CD4-positive, alpha-beta memory T cell (primary cell): Measurements from ENCODE around the gene WASL. TPM values are rescaled to one million over a fixed set of nuclear protein-coding genes. Genes with fewer than 3 reads are reported as not detected.
A peak's percentile ranks its signal among the peaks of the same experiment; 100 is the strongest.
"Not testable (repeated sequence)": the region's sequence is repeated elsewhere in the genome, so short reads cannot be mapped to it uniquely, and the experiment has no call there.

Experiments used
- CTCF ChIA-PET: fragments of 350-600 bp; sonication (Branson Sonifier 250); formaldehyde crosslinking; loops from one replicate; lab custom pipeline; 2021; ENCODE audit warnings: inconsistent platforms; ENCODE audit not compliant: partially characterized antibody; lab: Charles Lee
- POLR2A ChIA-PET: fragments of 350-600 bp; sonication (Branson Sonifier 250); formaldehyde crosslinking; loops from one replicate; lab custom pipeline; 2021; ENCODE audit not compliant: partially characterized antibody; lab: Charles Lee
- DNase-seq, 5 donors: peaks; one replicate each; pipeline versions ENCODE4 v3.0.0 to v3.0.0-alpha.2; 2020 to 2022; ENCODE audit warnings: mixed read lengths in 1 of 5
- H3K27ac ChIP-seq: one replicate; pipeline ENCODE4 v1.7.0; 2013; ENCODE audit warnings: low read depth, low read length
- H3K27me3 ChIP-seq: 2 replicates; pipeline ENCODE4 v1.7.0; 2013; ENCODE audit warnings: mild to moderate bottlenecking, low read length, moderate library complexity; ENCODE audit not compliant: insufficient read depth
- H3K36me3 ChIP-seq: 2 replicates; pipeline ENCODE4 v1.7.0; 2013; ENCODE audit warnings: mild to moderate bottlenecking, low read length, moderate library complexity; ENCODE audit not compliant: insufficient read depth
- H3K4me1 ChIP-seq: 2 replicates; pipeline ENCODE4 v1.7.0; 2013; ENCODE audit warnings: mild to moderate bottlenecking, low read length, moderate library complexity; ENCODE audit not compliant: insufficient read depth
- H3K4me3 ChIP-seq, 2 donors: one replicate each; pipeline ENCODE4 v1.7.0; 2013; ENCODE audit warnings: low read length in 2 of 2, mild to moderate bottlenecking in 1 of 2
- H3K9me3 ChIP-seq, 2 donors: one replicate each; pipeline ENCODE4 v1.7.0; 2013; ENCODE audit warnings: low read length in 2 of 2, control low read depth in 1 of 2; ENCODE audit not compliant: control insufficient read depth in 1 of 2
- H3K27ac Mint-ChIP-seq, 7 donors: one replicate each; pipeline ENCODE4 v1.8.0; 2020 to 2021; ENCODE audit warnings: mixed read lengths in 7 of 7, mild to moderate bottlenecking in 6 of 7, inconsistent platforms in 3 of 7, moderate library complexity in 3 of 7
- H3K27me3 Mint-ChIP-seq, 2 donors: one replicate each; pipeline ENCODE4 v1.8.0; 2020 to 2021; ENCODE audit warnings: mixed read lengths in 2 of 2
- H3K36me3 Mint-ChIP-seq, 2 donors: one replicate each; pipeline ENCODE4 v1.8.0; 2020 to 2021; ENCODE audit warnings: mixed read lengths in 2 of 2, inconsistent platforms in 1 of 2, mild to moderate bottlenecking in 1 of 2
- H3K4me1 Mint-ChIP-seq, 4 donors: one replicate each; pipeline ENCODE4 v1.8.0; 2020 to 2021; ENCODE audit warnings: mixed read lengths in 4 of 4, mild to moderate bottlenecking in 1 of 4
- H3K4me3 Mint-ChIP-seq, 8 donors: one replicate each; pipeline ENCODE4 v1.8.0; 2020 to 2021; ENCODE audit warnings: mixed read lengths in 8 of 8, mild to moderate bottlenecking in 7 of 8, moderate library complexity in 6 of 8, inconsistent platforms in 3 of 8
- H3K9me3 Mint-ChIP-seq, 8 donors: one replicate each; pipeline ENCODE4 v1.8.0; 2020 to 2021; ENCODE audit warnings: mixed read lengths in 8 of 8, mild to moderate bottlenecking in 5 of 8, inconsistent platforms in 3 of 8, moderate library complexity in 1 of 8
- intact Hi-C: fragments of 100-400 bp; cut with micrococcal nuclease; formaldehyde crosslinking; loops from one replicate; pipeline ENCODE4 v1.15.1; 2023
- polyA plus RNA-seq, 2 donors: library from polyadenylated mRNA; unstranded; fragments of 300-500 nt; fragmentation: Illumina TruSeq; gene quantifications; one replicate each; pipeline ENCODE4 v1.2.3, GENCODE V29; 2021
- total RNA-seq, 2 experiments: library from RNA; stranded (reverse); gene quantifications; one replicate each; pipeline ENCODE4 v1.2.3, GENCODE V29; 2021

Gene WASL
- total RNA-seq (10 to 100 TPM; 12.7 to 13.5 TPM), polyA plus RNA-seq (1 to 10 TPM; 1.9 to 2.9 TPM)

- Histone ChIP-seq H3K4me1 (peaks cover 52% of the 10 kb centered on the region), H3K4me3 (peak within 1 kb of the TSS; percentile 68 to 85), H3K9me3 (no peaks in the 10 kb centered on the region), H3K27me3 (no peaks in the 10 kb centered on the region), H3K27ac (peak within 1 kb of the TSS; percentile 84), H3K36me3 (no peaks in the 10 kb centered on the region)
- CTCF ChIA-PET, result interaction anchor here (0.7 to 1.8 kb wide), 11 partner anchors 9 to 255 kb away, joined by 3 to 8 read pairs (median 4); partner anchors contain the start of gene NDUFA5
- peaks cover 41 to 56% (median 51%) of the 10 kb centered on the region in 4 donors for H3K4me1 Mint-ChIP-seq
- intact Hi-C loops, result loop anchor here (1.0 to 5.0 kb wide), 4 partner anchors 37 to 1183 kb away; partner anchors contain the start of genes IQUB and NDUFA5
- peak within 1 kb of the TSS; percentile 94 to 97 (median 96) for H3K27ac Mint-ChIP-seq
- peak; percentile 87 to 91 (median 88) for DNase-seq
- no peaks in the 10 kb centered on the region for H3K9me3 Mint-ChIP-seq
- peak within 1 kb of the TSS; percentile 91 to 98 (median 94) for H3K4me3 Mint-ChIP-seq
- no peaks in the 10 kb centered on the region for H3K27me3 Mint-ChIP-seq
- peaks cover 0 to 11% of the 10 kb centered on the region in 2 donors for H3K36me3 Mint-ChIP-seq
- POLR2A ChIA-PET, result interaction anchor here (0.7 to 3.2 kb wide), 17 partner anchors 9 to 1181 kb away, joined by 3 to 37 read pairs (median 3); partner anchors contain the start of genes IQUB, NDUFA5 and POT1
Measured at GRCh38 chr7:123748734-123749536, at the start of gene WASL. TSS of gene WASL (minus strand) at chr7:123749003. CDS start at chr7:123748734, 269 bp downstream.

GRCh38 chr7:123797673-123798531 is 49.1 kb upstream of the WASL start:
- ChIA-PET CTCF (interaction anchor here (1.6 to 2.4 kb wide), 3 partner anchors 9 to 67 kb away, joined by 6 to 7 read pairs (median 7); partner anchors contain the start of gene WASL), POLR2A (no interaction called here)
- Mint-ChIP-seq H3K36me3 (no peaks in the 10 kb centered on the region), H3K9me3 (peaks cover 0 to 2% (median 0%) of the 10 kb centered on the region in 8 donors), H3K4me3 (no peak overlapping the region), H3K4me1 (no peaks in the 10 kb centered on the region), H3K27me3 (peaks cover 1 to 4% of the 10 kb centered on the region in 2 donors), H3K27ac (no peak overlapping the region)
- H3K27ac ChIP-seq, result no peak overlapping the region
- peak in 1 of 5 donors; percentile 0 for DNase-seq
- H3K4me1 ChIP-seq, result no peaks in the 10 kb centered on the region
- intact Hi-C loops, result loop anchor here (2.0 kb wide), 1 partner anchor 67 kb away; no protein-coding TSS in a partner anchor
- no peaks in the 10 kb centered on the region for H3K9me3 ChIP-seq
- H3K36me3 ChIP-seq, result no peaks in the 10 kb centered on the region
- H3K27me3 ChIP-seq, result no peaks in the 10 kb centered on the region
- no peak overlapping the region for H3K4me3 ChIP-seq

- H3K4me3 Mint-ChIP-seq, result no peak overlapping the region
- Histone ChIP-seq H3K36me3 (no peaks in the 10 kb centered on the region), H3K27me3 (no peaks in the 10 kb centered on the region), H3K9me3 (no peaks in the 10 kb centered on the region), H3K27ac (no peak overlapping the region), H3K4me3 (no peak overlapping the region), H3K4me1 (no peaks in the 10 kb centered on the region)
- peaks cover 0 to 2% (median 0%) of the 10 kb centered on the region in 8 donors for H3K9me3 Mint-ChIP-seq
- H3K27ac Mint-ChIP-seq, result no peak overlapping the region
- peaks cover 1 to 4% of the 10 kb centered on the region in 2 donors for H3K27me3 Mint-ChIP-seq
- intact Hi-C loops, result no loop called here
- no peak for DNase-seq
- H3K36me3 Mint-ChIP-seq, result no peaks in the 10 kb centered on the region
- ChIA-PET CTCF (interaction anchor here (0.6 to 2.4 kb wide), 3 partner anchors 10 to 69 kb away, joined by 3 to 7 read pairs (median 7); partner anchors contain the start of gene WASL), POLR2A (interaction anchor here (0.7 kb wide), 1 partner anchor 47 kb away, joined by 3 read pairs; no protein-coding TSS in a partner anchor)
- no peaks in the 10 kb centered on the region for H3K4me1 Mint-ChIP-seq
Measured at GRCh38 chr7:123796568-123796967, 47.8 kb upstream of the WASL start.

GRCh38 chr7:123795917-123796316 is 47.1 kb upstream of the WASL start:
- Mint-ChIP-seq H3K9me3 (peaks cover 0 to 2% (median 0%) of the 10 kb centered on the region in 8 donors), H3K36me3 (no peaks in the 10 kb centered on the region), H3K27me3 (peaks cover 1 to 4% of the 10 kb centered on the region in 2 donors), H3K4me1 (no peaks in the 10 kb centered on the region), H3K4me3 (no peak overlapping the region), H3K27ac (no peak overlapping the region)
- H3K9me3 ChIP-seq, result no peaks in the 10 kb centered on the region
- no peaks in the 10 kb centered on the region for H3K27me3 ChIP-seq
- DNase-seq, result no peak
- ChIA-PET CTCF (no interaction called here), POLR2A (no interaction called here)
- H3K4me3 ChIP-seq, result no peak overlapping the region
- intact Hi-C loops, result no loop called here
- H3K36me3 ChIP-seq, result no peaks in the 10 kb centered on the region
- no peak overlapping the region for H3K27ac ChIP-seq
- no peaks in the 10 kb centered on the region for H3K4me1 ChIP-seq

- H3K27ac ChIP-seq, H3K27ac Mint-ChIP-seq, H3K4me3 ChIP-seq, H3K4me1 ChIP-seq, H3K27me3 ChIP-seq, H3K9me3 Mint-ChIP-seq, intact Hi-C loops, H3K27me3 Mint-ChIP-seq, POLR2A ChIA-PET, H3K9me3 ChIP-seq, H3K4me1 Mint-ChIP-seq, H3K36me3 Mint-ChIP-seq, H3K36me3 ChIP-seq, CTCF ChIA-PET, H3K4me3 Mint-ChIP-seq, DNase-seq: not testable (repeated sequence)
Measured at GRCh38 chr7:123795116-123795515, 46.3 kb upstream of the WASL start.

GRCh38 chr7:123792547-123792946 is 43.7 kb upstream of the WASL start:
- Histone ChIP-seq H3K36me3 (no peaks in the 10 kb centered on the region), H3K9me3 (no peaks in the 10 kb centered on the region), H3K4me3 (no peak overlapping the region), H3K27me3 (no peaks in the 10 kb centered on the region), H3K27ac (no peak overlapping the region), H3K4me1 (no peaks in the 10 kb centered on the region)
- POLR2A ChIA-PET, result no interaction called here
- peaks cover 3 to 4% of the 10 kb centered on the region in 2 donors for H3K27me3 Mint-ChIP-seq
- H3K9me3 Mint-ChIP-seq, result no peaks in the 10 kb centered on the region
- DNase-seq, result no peak
- no peak overlapping the region for H3K27ac Mint-ChIP-seq
- CTCF ChIA-PET, result no interaction called here
- intact Hi-C loops, result no loop called here
- no peak overlapping the region for H3K4me3 Mint-ChIP-seq
- no peaks in the 10 kb centered on the region for H3K36me3 Mint-ChIP-seq
- H3K4me1 Mint-ChIP-seq, result no peaks in the 10 kb centered on the region
